MM.1S (cell line): ENCODE data around the gene MBTD1.

Experiments used
- EZH2phosphoT487 ChIP-seq: fragments of 300-600 bp; sonication (generic); IDR thresholded peaks from 2 replicates; pipeline ENCODE4 v1.6.1; 2018; ENCODE audit warnings: antibody characterized with exemption, low read length
- TF ChIP-seq, protein P1 (sequence below): fragments of 300-600 bp; sonication (generic); IDR thresholded peaks from 2 replicates; pipeline ENCODE4 v1.5.1; 2016; ENCODE audit warnings: antibody characterized with exemption, low read length, mixed read lengths

DNA sequence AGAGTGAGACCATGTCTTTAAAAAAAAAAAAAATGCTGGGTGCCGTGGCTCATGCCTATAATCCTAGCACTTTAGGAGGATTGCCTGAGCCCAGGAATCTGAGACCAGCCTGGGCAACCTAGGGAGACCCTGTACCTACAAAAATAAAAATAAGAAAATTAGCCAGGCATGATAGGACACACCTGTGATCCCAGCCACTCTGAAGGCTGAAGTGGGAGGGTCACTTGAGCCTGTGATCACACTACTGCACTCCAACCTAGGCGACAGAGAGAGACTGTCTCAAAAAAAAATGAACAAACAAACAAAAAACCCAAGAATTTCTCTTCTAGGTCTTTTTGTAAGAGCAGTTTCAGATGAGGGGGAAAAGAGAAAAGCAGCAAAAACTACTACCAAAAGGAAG, 59.0 kb downstream of the MBTD1 start:
- TF ChIP-seq, protein P1, sequence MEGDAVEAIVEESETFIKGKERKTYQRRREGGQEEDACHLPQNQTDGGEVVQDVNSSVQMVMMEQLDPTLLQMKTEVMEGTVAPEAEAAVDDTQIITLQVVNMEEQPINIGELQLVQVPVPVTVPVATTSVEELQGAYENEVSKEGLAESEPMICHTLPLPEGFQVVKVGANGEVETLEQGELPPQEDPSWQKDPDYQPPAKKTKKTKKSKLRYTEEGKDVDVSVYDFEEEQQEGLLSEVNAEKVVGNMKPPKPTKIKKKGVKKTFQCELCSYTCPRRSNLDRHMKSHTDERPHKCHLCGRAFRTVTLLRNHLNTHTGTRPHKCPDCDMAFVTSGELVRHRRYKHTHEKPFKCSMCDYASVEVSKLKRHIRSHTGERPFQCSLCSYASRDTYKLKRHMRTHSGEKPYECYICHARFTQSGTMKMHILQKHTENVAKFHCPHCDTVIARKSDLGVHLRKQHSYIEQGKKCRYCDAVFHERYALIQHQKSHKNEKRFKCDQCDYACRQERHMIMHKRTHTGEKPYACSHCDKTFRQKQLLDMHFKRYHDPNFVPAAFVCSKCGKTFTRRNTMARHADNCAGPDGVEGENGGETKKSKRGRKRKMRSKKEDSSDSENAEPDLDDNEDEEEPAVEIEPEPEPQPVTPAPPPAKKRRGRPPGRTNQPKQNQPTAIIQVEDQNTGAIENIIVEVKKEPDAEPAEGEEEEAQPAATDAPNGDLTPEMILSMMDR = no peak
- no peak for TF ChIP-seq EZH2phosphoT487
